ENCODE measurements around the gene ASPN. TPM values are rescaled to one million over a fixed set of nuclear protein-coding genes. Genes with fewer than 3 reads are reported as not detected.

Gene ASPN
- total and polyA plus RNA-seq, 3 donors from 2014 or later, result 0.12 to 5.0 (median 0.39) TPM

DNA sequence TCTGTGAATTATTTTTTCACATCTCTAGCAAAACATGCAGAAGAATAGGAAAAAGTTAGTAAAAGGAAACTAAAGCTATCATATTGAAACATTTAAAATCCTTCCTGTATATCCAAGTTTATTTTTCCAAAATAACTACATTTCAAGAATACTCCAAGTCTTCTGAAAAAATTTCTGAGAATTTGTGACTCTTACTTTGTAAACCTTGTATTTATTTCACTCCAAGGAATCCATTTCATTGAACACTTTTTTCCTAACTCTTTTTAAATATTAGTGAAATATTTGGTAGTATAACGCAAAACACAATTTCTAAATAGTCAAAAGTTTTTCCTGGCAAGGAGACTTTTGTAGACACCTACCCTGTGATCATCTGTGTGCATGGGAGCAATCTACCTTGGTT lies 34.2 kb upstream of the ASPN start:
- no peak for DNase-seq
- intact Hi-C loops (cut with DNase I; ENCODE audit: low total_unique reads), result no loop called here
- Histone ChIP-seq H3K4me1 (no peaks in the 10 kb centered on the region), H3K27me3 (no peaks in the 10 kb centered on the region), H3K9me3 (no peaks in the 10 kb centered on the region), H3K4me3 (no peak overlapping the region), H3K27ac (no peak overlapping the region), H3K36me3 (ENCODE audit: low read depth, missing control alignments) (no peaks in the 10 kb centered on the region)
- 96 to 97% methylated on average over 1 of the region's 1 CpG for WGBS, 2 donors
- TF ChIP-seq POLR2A (IDR thresholded peaks at IDR 0.05), result no peak

DNA sequence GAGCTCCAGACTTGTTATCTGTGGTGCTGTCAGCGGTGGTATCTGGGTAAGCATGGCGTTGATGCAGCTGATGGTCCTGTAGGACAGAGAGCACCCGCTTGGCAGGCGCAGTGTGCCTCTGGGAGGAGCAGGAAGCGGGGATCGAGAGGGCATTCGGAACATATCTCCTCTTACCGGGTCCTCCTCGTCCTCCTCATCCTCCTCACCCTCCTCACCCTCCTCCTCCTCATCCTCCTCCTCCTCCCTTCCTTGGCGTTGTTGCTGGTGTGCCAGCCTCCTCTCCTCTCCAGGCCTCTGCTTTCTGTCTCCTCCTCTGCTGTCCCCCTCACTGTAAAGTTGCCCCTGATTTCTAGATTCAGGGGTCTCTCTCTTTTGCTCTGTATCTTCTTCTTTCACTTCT lies 32.3 kb upstream of the ASPN start:
- intact Hi-C loops (cut with DNase I; ENCODE audit: low total_unique reads), result no loop called here
- no peak overlapping the region for H3K4me3 ChIP-seq
- no peaks in the 10 kb centered on the region for H3K4me1 ChIP-seq
- no peak for DNase-seq
- TF ChIP-seq, protein P1, sequence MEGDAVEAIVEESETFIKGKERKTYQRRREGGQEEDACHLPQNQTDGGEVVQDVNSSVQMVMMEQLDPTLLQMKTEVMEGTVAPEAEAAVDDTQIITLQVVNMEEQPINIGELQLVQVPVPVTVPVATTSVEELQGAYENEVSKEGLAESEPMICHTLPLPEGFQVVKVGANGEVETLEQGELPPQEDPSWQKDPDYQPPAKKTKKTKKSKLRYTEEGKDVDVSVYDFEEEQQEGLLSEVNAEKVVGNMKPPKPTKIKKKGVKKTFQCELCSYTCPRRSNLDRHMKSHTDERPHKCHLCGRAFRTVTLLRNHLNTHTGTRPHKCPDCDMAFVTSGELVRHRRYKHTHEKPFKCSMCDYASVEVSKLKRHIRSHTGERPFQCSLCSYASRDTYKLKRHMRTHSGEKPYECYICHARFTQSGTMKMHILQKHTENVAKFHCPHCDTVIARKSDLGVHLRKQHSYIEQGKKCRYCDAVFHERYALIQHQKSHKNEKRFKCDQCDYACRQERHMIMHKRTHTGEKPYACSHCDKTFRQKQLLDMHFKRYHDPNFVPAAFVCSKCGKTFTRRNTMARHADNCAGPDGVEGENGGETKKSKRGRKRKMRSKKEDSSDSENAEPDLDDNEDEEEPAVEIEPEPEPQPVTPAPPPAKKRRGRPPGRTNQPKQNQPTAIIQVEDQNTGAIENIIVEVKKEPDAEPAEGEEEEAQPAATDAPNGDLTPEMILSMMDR (IDR thresholded peaks at IDR 0.05), result no peak
- no peak for TF ChIP-seq POLR2A (IDR thresholded peaks at IDR 0.05)
- H3K27ac ChIP-seq, result no peak overlapping the region
- H3K36me3 ChIP-seq (ENCODE audit: low read depth, missing control alignments), result no peaks in the 10 kb centered on the region
- H3K27me3 ChIP-seq, result no peaks in the 10 kb centered on the region
- no peaks in the 10 kb centered on the region for H3K9me3 ChIP-seq
- WGBS, 2 donors, result 80 to 85% methylated on average over 10 of the region's 10 CpGs

DNA sequence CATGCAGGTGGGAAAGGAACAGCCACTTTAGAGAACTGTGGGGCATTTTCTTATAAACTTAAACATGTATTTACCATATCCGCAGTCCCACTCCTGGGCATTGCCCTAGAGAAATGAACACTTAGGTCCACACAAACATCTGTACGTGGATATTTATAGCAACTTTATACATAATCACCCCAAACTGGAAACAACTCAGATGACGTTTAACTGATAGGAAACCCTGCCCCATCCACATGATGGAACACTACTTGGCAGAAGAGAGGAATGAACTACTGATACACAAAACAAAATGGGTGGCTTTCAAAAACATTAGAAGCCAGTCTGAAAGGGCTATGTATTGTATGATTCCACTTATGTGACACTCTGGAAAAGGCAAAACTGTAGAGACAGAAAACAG lies 31.0 kb upstream of the ASPN start:
- intact Hi-C loops (cut with DNase I; ENCODE audit: low total_unique reads), result no loop called here

DNA sequence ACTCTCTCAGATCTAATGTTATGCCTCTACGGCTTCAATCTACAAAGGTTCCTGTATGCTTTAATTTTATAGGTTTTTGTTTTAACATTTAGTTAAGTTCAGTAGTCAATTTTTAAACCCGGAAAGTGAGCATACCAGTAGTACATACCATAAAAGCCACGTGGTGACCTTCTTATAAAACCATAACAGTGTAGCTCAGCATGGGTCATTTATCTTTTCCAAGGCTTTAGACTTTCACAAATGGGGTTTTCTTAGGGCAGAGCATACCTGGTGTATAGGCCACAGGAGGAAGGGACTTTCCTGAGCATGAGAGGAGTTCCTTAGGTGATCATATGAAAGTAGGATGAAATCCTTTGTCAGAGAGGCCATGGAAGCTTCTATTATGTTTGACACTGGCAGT lies 30.3 kb upstream of the ASPN start:
- no peak overlapping the region for H3K4me3 ChIP-seq
- peaks cover 5% of the 10 kb centered on the region for H3K4me1 ChIP-seq
- 75 to 85% methylated on average over 3 of the region's 3 CpGs for WGBS, 2 donors
- H3K27ac ChIP-seq, result no peak overlapping the region
- no peak for DNase-seq
- TF ChIP-seq POLR2A (IDR thresholded peaks at IDR 0.05), result no peak
- TF ChIP-seq, protein P1 (IDR thresholded peaks at IDR 0.05), result no peak
- no peaks in the 10 kb centered on the region for H3K9me3 ChIP-seq
- intact Hi-C loops (cut with DNase I; ENCODE audit: low total_unique reads), result no loop called here
- H3K27me3 ChIP-seq, result no peaks in the 10 kb centered on the region
- no peaks in the 10 kb centered on the region for H3K36me3 ChIP-seq (ENCODE audit: low read depth, missing control alignments)

More for the DNA sequence above, 31.0 kb upstream of the ASPN start:
- Histone ChIP-seq H3K9me3 (no peaks in the 10 kb centered on the region), H3K27me3 (no peaks in the 10 kb centered on the region), H3K4me1 (no peaks in the 10 kb centered on the region), H3K4me3 (no peak overlapping the region), H3K36me3 (ENCODE audit: low read depth, missing control alignments) (no peaks in the 10 kb centered on the region), H3K27ac (no peak overlapping the region)
- no peak for DNase-seq
- WGBS, 2 donors, result 71 to 73% methylated on average over 3 of the region's 3 CpGs
- TF ChIP-seq, protein P1 (IDR thresholded peaks at IDR 0.05), result no peak
- no peak for TF ChIP-seq POLR2A (IDR thresholded peaks at IDR 0.05)

GRCh38 chr9:92510747-92511146 lies 28.4 kb upstream of the ASPN start:
- Histone ChIP-seq H3K4me1 (peaks cover 12% of the 10 kb centered on the region), H3K9me3 (no peaks in the 10 kb centered on the region), H3K27me3 (no peaks in the 10 kb centered on the region), H3K4me3 (no peak overlapping the region), H3K27ac (no peak overlapping the region), H3K36me3 (ENCODE audit: low read depth, missing control alignments) (no peaks in the 10 kb centered on the region)
- TF ChIP-seq, protein P1 (IDR thresholded peaks at IDR 0.05), result no peak
- no peak for TF ChIP-seq POLR2A (IDR thresholded peaks at IDR 0.05)
- no peak for DNase-seq
- intact Hi-C loops (cut with DNase I; ENCODE audit: low total_unique reads), result no loop called here

All from testis (tissue), 3 donors.